Neural progenitor cell (in vitro differentiated cells): ENCODE measurements around the gene PAEP. TPM values are rescaled to one million over a fixed set of nuclear protein-coding genes. Genes with fewer than 3 reads are reported as not detected.

Experiments used
- DNase-seq: peaks from one replicate; pipeline ENCODE4 v3.0.0-alpha.2; 2016; ENCODE audit warnings: low spot score
- H2AFZ ChIP-seq: fragments of 200-600 bp; sonication (generic); replicated peaks from 2 replicates; pipeline ENCODE4 v1.6.1; 2016; ENCODE audit warnings: antibody characterized with exemption
- H3F3A ChIP-seq: fragments of 200-600 bp; sonication (generic); 2 replicates; pipeline ENCODE4 v1.6.1; 2016; ENCODE audit warnings: antibody characterized with exemption, low read depth
- H3K27ac ChIP-seq: fragments of 200-600 bp; sonication (generic); 2 replicates; pipeline ENCODE4 v1.5.1; 2016; ENCODE audit warnings: mild to moderate bottlenecking
- H3K27me3 ChIP-seq: fragments of 200-600 bp; sonication (generic); 2 replicates; pipeline ENCODE4 v1.6.1; 2016; ENCODE audit warnings: mild to moderate bottlenecking, moderate library complexity
- H3K36me3 ChIP-seq: fragments of 200-600 bp; sonication (generic); 2 replicates; pipeline ENCODE4 v1.5.1; 2016
- H3K4me1 ChIP-seq: fragments of 200-600 bp; sonication (generic); 2 replicates; pipeline ENCODE4 v1.6.1; 2016; ENCODE audit warnings: mixed run types
- H3K4me2 ChIP-seq: fragments of 200-600 bp; sonication (generic); 2 replicates; pipeline ENCODE4 v1.6.1; 2016
- H3K4me3 ChIP-seq: fragments of 200-600 bp; sonication (generic); 2 replicates; pipeline ENCODE4 v1.5.1; 2016
- H3K79me2 ChIP-seq: fragments of 200-600 bp; sonication (generic); 2 replicates; pipeline ENCODE4 v1.6.1; 2016; ENCODE audit warnings: low read depth
- H3K9ac ChIP-seq: fragments of 200-600 bp; sonication (generic); 2 replicates; pipeline ENCODE4 v1.6.1; 2016
- H3K9me3 ChIP-seq: fragments of 200-600 bp; sonication (generic); 2 replicates; pipeline ENCODE4 v1.5.1; 2016; ENCODE audit warnings: low read depth
- H4K20me1 ChIP-seq: fragments of 200-600 bp; sonication (generic); 2 replicates; pipeline ENCODE4 v1.6.1; 2016; ENCODE audit warnings: low read depth
- H3K27ac Mint-ChIP-seq: 3 replicates; pipeline ENCODE4 v1.8.0; 2021; ENCODE audit warnings: mixed read lengths
- H3K27me3 Mint-ChIP-seq: 2 replicates; pipeline ENCODE4 v1.8.0; 2022; ENCODE audit warnings: low read depth, mild to moderate bottlenecking, inconsistent platforms, moderate library complexity, mixed read lengths; ENCODE audit not compliant: insufficient read depth
- H3K36me3 Mint-ChIP-seq: 3 replicates; pipeline ENCODE4 v1.8.0; 2021; ENCODE audit warnings: mixed read lengths
- H3K4me1 Mint-ChIP-seq: 3 replicates; pipeline ENCODE4 v1.8.0; 2021; ENCODE audit warnings: mixed read lengths
- H3K4me3 Mint-ChIP-seq: 3 replicates; pipeline ENCODE4 v1.8.0; 2021; ENCODE audit warnings: mild to moderate bottlenecking, moderate library complexity, mixed read lengths
- H3K9me3 Mint-ChIP-seq: 3 replicates; pipeline ENCODE4 v1.8.0; 2020; ENCODE audit warnings: mixed read lengths
- CTCF ChIP-seq: fragments of 200-600 bp; sonication (generic); IDR thresholded peaks from 2 replicates; pipeline ENCODE4 v1.5.1; 2017; ENCODE audit warnings: antibody characterized with exemption, mild to moderate bottlenecking
- EZH2 ChIP-seq: fragments of 200-600 bp; sonication (generic); IDR thresholded peaks from 2 replicates; pipeline ENCODE4 v1.6.1; 2017; ENCODE audit warnings: antibody characterized with exemption, mild to moderate bottlenecking, moderate library complexity
- EZH2phosphoT487 ChIP-seq: fragments of 200-600 bp; sonication (generic); IDR thresholded peaks from 2 replicates; pipeline ENCODE4 v1.6.1; 2017; ENCODE audit warnings: antibody characterized with exemption
- total RNA-seq: library from RNA; depleted of rRNA; stranded (reverse); fragments of >200 nt; gene quantifications from 2 replicates; pipeline ENCODE4 v1.2.3, GENCODE V29; 2015; ENCODE audit warnings: low replicate concordance

Gene PAEP
- total RNA-seq, 1 donor from 2014 or later, result not detected

GRCh38 chr9:135519179-135519971 lies 42.2 kb upstream of the PAEP start:
- Histone ChIP-seq H3K4me1 (no peaks in the 10 kb centered on the region), H3K9me3 (no peaks in the 10 kb centered on the region), H4K20me1 (no peaks in the 10 kb centered on the region), H3K27ac (no peak overlapping the region), H3F3A (no peaks in the 10 kb centered on the region), H3K79me2 (no peaks in the 10 kb centered on the region), H3K9ac (no peak overlapping the region), H3K36me3 (no peaks in the 10 kb centered on the region), H3K4me2 (no peak overlapping the region), H3K4me3 (no peak overlapping the region), H3K27me3 (no peaks in the 10 kb centered on the region), H2AFZ (no peak overlapping the region)
- DNase-seq, result no peak
- Mint-ChIP-seq H3K27me3 (peaks cover 4% of the 10 kb centered on the region), H3K27ac (no peak overlapping the region), H3K4me1 (peaks cover 3% of the 10 kb centered on the region), H3K4me3 (no peak overlapping the region), H3K9me3 (no peaks in the 10 kb centered on the region), H3K36me3 (no peaks in the 10 kb centered on the region)
- TF ChIP-seq CTCF (no peak), EZH2 (no peak), EZH2phosphoT487 (no peak)

- H3K27me3 ChIP-seq, result no peaks in the 10 kb centered on the region
Observed at GRCh38 chr9:135520916-135521607, 40.5 kb upstream of the PAEP start, which contains the start of gene LCN1. Gene LCN1, plus strand, starts transcription at chr9:135521440. Its CDS starts 58 bp downstream, at chr9:135521498.

GRCh38 chr9:135521608-135522095 lies 39.9 kb upstream of the PAEP start:
- H3K9me3 Mint-ChIP-seq, result no peaks in the 10 kb centered on the region
- H3K4me3 Mint-ChIP-seq, result no peak overlapping the region
- H3K4me3 ChIP-seq, result no peak overlapping the region
- H2AFZ ChIP-seq, result no peak overlapping the region
- H3K4me2 ChIP-seq, result no peak overlapping the region
- no peaks in the 10 kb centered on the region for H3K36me3 Mint-ChIP-seq
- no peak for DNase-seq
- no peak for TF ChIP-seq EZH2
- H3K4me1 ChIP-seq, result no peaks in the 10 kb centered on the region
- H3K27ac ChIP-seq, result no peak overlapping the region
- H3K27ac Mint-ChIP-seq, result no peak overlapping the region
- peaks cover 3% of the 10 kb centered on the region for H3K4me1 Mint-ChIP-seq
- peaks cover 3% of the 10 kb centered on the region for H3K27me3 Mint-ChIP-seq
- no peaks in the 10 kb centered on the region for H3K79me2 ChIP-seq
- no peaks in the 10 kb centered on the region for H4K20me1 ChIP-seq
- H3F3A ChIP-seq, result no peaks in the 10 kb centered on the region
- H3K36me3 ChIP-seq, result no peaks in the 10 kb centered on the region
- no peaks in the 10 kb centered on the region for H3K27me3 ChIP-seq
- H3K9ac ChIP-seq, result no peak overlapping the region
- no peaks in the 10 kb centered on the region for H3K9me3 ChIP-seq

More at GRCh38 chr9:135520916-135521607, 40.5 kb upstream of the PAEP start, which contains the start of gene LCN1:
- H2AFZ ChIP-seq, result no peak within 1 kb of the TSS
- H3K36me3 ChIP-seq, result no peaks in the 10 kb centered on the region
- Mint-ChIP-seq H3K9me3 (no peaks in the 10 kb centered on the region), H3K27ac (no peak within 1 kb of the TSS), H3K4me3 (no peak within 1 kb of the TSS), H3K4me1 (peaks cover 3% of the 10 kb centered on the region), H3K27me3 (peaks cover 3% of the 10 kb centered on the region), H3K36me3 (no peaks in the 10 kb centered on the region)
- no peak within 1 kb of the TSS for H3K4me2 ChIP-seq
- H4K20me1 ChIP-seq, result no peaks in the 10 kb centered on the region
- no peak within 1 kb of the TSS for H3K27ac ChIP-seq
- no peak within 1 kb of the TSS for H3K4me3 ChIP-seq
- no peaks in the 10 kb centered on the region for H3F3A ChIP-seq
- no peaks in the 10 kb centered on the region for H3K4me1 ChIP-seq
- H3K79me2 ChIP-seq, result no peaks in the 10 kb centered on the region
- TF ChIP-seq CTCF (no peak), EZH2phosphoT487 (no peak), EZH2 (no peak)
- no peak within 1 kb of the TSS for H3K9ac ChIP-seq
- H3K9me3 ChIP-seq, result no peaks in the 10 kb centered on the region
- DNase-seq, result no peak
